ENCODE measurements around the gene NKTR.

The NKTR gene

GRCh38 chr3:42589382-42590109 is 10.9 kb upstream of the NKTR start:
- TF ChIP-seq EGR1 (IDR thresholded peaks at IDR 0.05) (no peak), FOXM1 (IDR thresholded peaks at IDR 0.05; ENCODE audit: borderline replicate concordance, low read depth) (no peak), REST (IDR thresholded peaks at IDR 0.05; ENCODE audit: low read depth) (no peak), TCF12 (IDR thresholded peaks at IDR 0.05; ENCODE audit: low read depth) (no peak), CREB1 (IDR thresholded peaks at IDR 0.05; ENCODE audit: low read depth) (no peak), ZBTB7A (IDR thresholded peaks at IDR 0.05; ENCODE audit: low read depth) (no peak), NFIC (IDR thresholded peaks at IDR 0.05) (no peak), EP300 (IDR thresholded peaks at IDR 0.05; ENCODE audit: borderline replicate concordance) (no peak), CEBPB (IDR thresholded peaks at IDR 0.05) (no peak), TEAD4 (IDR thresholded peaks at IDR 0.05) (no peak), MAX (IDR thresholded peaks at IDR 0.05) (no peak), RAD21 (IDR thresholded peaks at IDR 0.05; ENCODE audit: low read depth) (no peak), TAF1 (IDR thresholded peaks at IDR 0.05; ENCODE audit: low read depth) (no peak), USF1 (IDR thresholded peaks at IDR 0.05) (no peak)

- TF ChIP-seq ZBTB7A (IDR thresholded peaks at IDR 0.05; ENCODE audit: low read depth) (no peak), USF1 (IDR thresholded peaks at IDR 0.05) (no peak), NFIC (IDR thresholded peaks at IDR 0.05) (no peak), CEBPB (IDR thresholded peaks at IDR 0.05) (no peak), TCF12 (IDR thresholded peaks at IDR 0.05; ENCODE audit: low read depth) (no peak), FOXM1 (IDR thresholded peaks at IDR 0.05; ENCODE audit: borderline replicate concordance, low read depth) (no peak), RAD21 (IDR thresholded peaks at IDR 0.05; ENCODE audit: low read depth) (no peak)
These were observed 9.3 kb upstream of the NKTR start for GRCh38 chr3:42590989-42591756.

- TF ChIP-seq YY1 (IDR thresholded peaks at IDR 0.05; ENCODE audit: low read depth) = no peak
- no peak for TF ChIP-seq TCF12 (IDR thresholded peaks at IDR 0.05; ENCODE audit: low read depth)
- TF ChIP-seq CEBPB (IDR thresholded peaks at IDR 0.05) = no peak
- no peak for TF ChIP-seq EP300 (IDR thresholded peaks at IDR 0.05; ENCODE audit: borderline replicate concordance)
- no peak for TF ChIP-seq USF1 (IDR thresholded peaks at IDR 0.05)
- no peak for TF ChIP-seq RAD21 (IDR thresholded peaks at IDR 0.05; ENCODE audit: low read depth)
- no peak for TF ChIP-seq TEAD4 (IDR thresholded peaks at IDR 0.05)
- TF ChIP-seq NFIC (IDR thresholded peaks at IDR 0.05) = no peak
- no peak for TF ChIP-seq REST (IDR thresholded peaks at IDR 0.05; ENCODE audit: low read depth)
- TF ChIP-seq MAX (IDR thresholded peaks at IDR 0.05) = no peak
These were observed 8.7 kb upstream of the NKTR start for GRCh38 chr3:42591811-42592210.

GRCh38 chr3:42593635-42594034 is 6.9 kb upstream of the NKTR start:
- TF ChIP-seq EP300 (IDR thresholded peaks at IDR 0.05; ENCODE audit: borderline replicate concordance) = no peak
- TF ChIP-seq MAX (IDR thresholded peaks at IDR 0.05) = no peak
- no peak for TF ChIP-seq REST (IDR thresholded peaks at IDR 0.05; ENCODE audit: low read depth)
- TF ChIP-seq TAF1 (IDR thresholded peaks at IDR 0.05; ENCODE audit: low read depth) = no peak
- TF ChIP-seq TCF12 (IDR thresholded peaks at IDR 0.05; ENCODE audit: low read depth) = no peak
- TF ChIP-seq YY1 (IDR thresholded peaks at IDR 0.05; ENCODE audit: low read depth) = no peak
- no peak for TF ChIP-seq CEBPB (IDR thresholded peaks at IDR 0.05)
- TF ChIP-seq USF1 (IDR thresholded peaks at IDR 0.05) = no peak
- no peak for TF ChIP-seq TEAD4 (IDR thresholded peaks at IDR 0.05)
